Fibroblast of lung (primary cell): Measurements from ENCODE around the gene ASB11.

Source experiments
- CTCF ChIP-seq, 2 donors: IDR thresholded peaks in 1 of 2; conservative IDR thresholded peaks in 1 of 2; 1 replicate in 1 of 2; 2 replicates in 1 of 2; pipeline ENCODE4 v1.5.1; 2011 to 2012; ENCODE audit warnings: low read length in 2 of 2, control low read depth in 1 of 2, inconsistent platforms in 1 of 2, low read depth in 1 of 2, mild to moderate bottlenecking in 1 of 2
- EZH2 ChIP-seq: IDR thresholded peaks from 2 replicates; pipeline ENCODE4 v1.5.1; 2012; ENCODE audit warnings: low read length, control low read depth, mild to moderate bottlenecking; ENCODE audit errors: missing control alignments

- TF ChIP-seq CTCF (conservative IDR thresholded peaks at IDR 0.05 in 1 of 2, IDR thresholded peaks at IDR 0.05 in 1 of 2; ENCODE audit: low read depth in 1 of 2, low read length in 2 of 2), result no peak
- TF ChIP-seq EZH2, result no peak
These were observed 25.4 kb upstream of the ASB11 start for GRCh38 chrX:15340867-15341266.
